Neural crest cell (in vitro differentiated cells): ENCODE results near the gene PPP2R2C. TPM values are rescaled to one million over a fixed set of nuclear protein-coding genes. Genes with fewer than 3 reads are reported as not detected.

Source experiments
- DNase-seq: peaks from one replicate; pipeline ENCODE4 v3.0.0; 2021; ENCODE audit warnings: low read depth, mixed read lengths, low spot score
- H3K27ac Mint-ChIP-seq: one replicate; pipeline ENCODE4 v1.8.0; 2021; ENCODE audit warnings: mild to moderate bottlenecking, mixed read lengths; ENCODE audit not compliant: unreplicated experiment
- H3K27me3 Mint-ChIP-seq: 2 replicates; pipeline ENCODE4 v1.8.0; 2021; ENCODE audit warnings: low read depth, mild to moderate bottlenecking, mixed read lengths
- H3K36me3 Mint-ChIP-seq: 2 replicates; pipeline ENCODE4 v1.8.0; 2021; ENCODE audit warnings: low read depth, mild to moderate bottlenecking, mixed read lengths
- H3K4me1 Mint-ChIP-seq: 2 replicates; pipeline ENCODE4 v1.8.0; 2021; ENCODE audit warnings: mixed read lengths
- H3K4me3 Mint-ChIP-seq: one replicate; pipeline ENCODE4 v1.8.0; 2021; ENCODE audit warnings: mild to moderate bottlenecking, mixed read lengths
- H3K9me3 Mint-ChIP-seq: 2 replicates; pipeline ENCODE4 v1.8.0; 2021; ENCODE audit warnings: mixed read lengths
- total RNA-seq: library from RNA; stranded (reverse); gene quantifications from 2 replicates; pipeline ENCODE4 v1.2.1, GENCODE V29; 2021
- TF ChIP-seq, protein P1 (sequence below): fragments of 200-600 bp; sonication (generic); conservative IDR thresholded peaks from 2 replicates; pipeline ENCODE4 v1.5.0; 2021; ENCODE audit warnings: antibody characterized with exemption, mild to moderate bottlenecking

Gene PPP2R2C
- total RNA-seq, 1 donor from 2014 or later: 0.35 TPM

DNA sequence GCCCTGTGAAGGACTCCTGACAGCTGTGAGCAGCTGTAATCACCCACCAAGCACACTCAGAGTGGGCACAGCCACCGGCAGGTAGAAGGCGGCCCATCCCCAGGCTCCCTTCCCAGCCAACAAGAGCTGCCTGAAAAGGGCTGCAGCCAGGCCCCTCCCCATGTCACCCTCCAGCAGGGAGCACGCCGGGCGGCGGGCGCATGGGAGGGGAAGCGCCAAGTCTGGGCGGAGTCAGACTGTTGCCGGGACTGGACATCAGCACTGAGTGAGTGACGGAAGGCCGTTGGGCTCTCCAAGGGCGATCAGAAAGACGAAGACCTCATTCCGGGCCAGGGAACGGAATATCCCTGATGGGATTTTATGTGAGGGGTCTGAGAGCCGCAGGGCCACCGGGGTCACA lies 82.1 kb downstream of the PPP2R2C start:
- no peak overlapping the region for H3K27ac Mint-ChIP-seq
- no peaks in the 10 kb centered on the region for H3K4me1 Mint-ChIP-seq
- no peaks in the 10 kb centered on the region for H3K36me3 Mint-ChIP-seq
- TF ChIP-seq, protein P1, sequence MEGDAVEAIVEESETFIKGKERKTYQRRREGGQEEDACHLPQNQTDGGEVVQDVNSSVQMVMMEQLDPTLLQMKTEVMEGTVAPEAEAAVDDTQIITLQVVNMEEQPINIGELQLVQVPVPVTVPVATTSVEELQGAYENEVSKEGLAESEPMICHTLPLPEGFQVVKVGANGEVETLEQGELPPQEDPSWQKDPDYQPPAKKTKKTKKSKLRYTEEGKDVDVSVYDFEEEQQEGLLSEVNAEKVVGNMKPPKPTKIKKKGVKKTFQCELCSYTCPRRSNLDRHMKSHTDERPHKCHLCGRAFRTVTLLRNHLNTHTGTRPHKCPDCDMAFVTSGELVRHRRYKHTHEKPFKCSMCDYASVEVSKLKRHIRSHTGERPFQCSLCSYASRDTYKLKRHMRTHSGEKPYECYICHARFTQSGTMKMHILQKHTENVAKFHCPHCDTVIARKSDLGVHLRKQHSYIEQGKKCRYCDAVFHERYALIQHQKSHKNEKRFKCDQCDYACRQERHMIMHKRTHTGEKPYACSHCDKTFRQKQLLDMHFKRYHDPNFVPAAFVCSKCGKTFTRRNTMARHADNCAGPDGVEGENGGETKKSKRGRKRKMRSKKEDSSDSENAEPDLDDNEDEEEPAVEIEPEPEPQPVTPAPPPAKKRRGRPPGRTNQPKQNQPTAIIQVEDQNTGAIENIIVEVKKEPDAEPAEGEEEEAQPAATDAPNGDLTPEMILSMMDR: no peak
- H3K9me3 Mint-ChIP-seq: no peaks in the 10 kb centered on the region
- H3K4me3 Mint-ChIP-seq: no peak overlapping the region
- no peak for DNase-seq
- no peaks in the 10 kb centered on the region for H3K27me3 Mint-ChIP-seq

DNA sequence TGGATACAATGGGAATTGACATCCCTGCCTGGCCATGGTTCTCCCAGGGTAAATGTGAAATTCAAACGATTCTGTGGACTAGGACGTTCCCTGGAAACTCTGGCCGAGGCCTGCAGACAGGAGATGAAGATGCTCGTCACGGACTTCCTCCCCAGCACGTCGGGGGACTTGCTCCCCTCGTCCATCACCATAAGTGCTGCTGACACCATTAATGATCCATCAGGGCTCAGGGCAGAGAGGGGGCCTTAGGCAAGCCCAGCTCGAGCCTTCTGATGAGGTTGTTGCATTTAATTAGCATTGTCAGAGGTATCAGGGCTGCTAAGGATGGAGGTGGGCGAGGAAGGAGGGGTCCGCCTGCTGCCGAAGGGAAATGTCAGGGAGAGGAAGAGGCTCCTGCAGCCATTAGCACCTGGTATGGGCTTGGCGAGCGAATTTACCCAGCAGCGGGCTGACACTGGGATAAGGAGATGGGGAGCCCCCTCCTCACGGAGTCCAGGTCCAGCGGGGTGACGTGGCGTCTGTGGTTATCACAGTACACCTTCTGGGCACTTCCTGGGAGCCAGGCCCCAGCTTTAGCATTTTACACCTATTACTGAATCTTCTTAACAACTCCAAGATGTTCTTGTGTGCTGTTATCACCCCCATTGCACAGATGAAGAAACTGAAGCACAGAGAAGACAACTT lies 83.1 kb downstream of the PPP2R2C start:
- no peaks in the 10 kb centered on the region for H3K4me1 Mint-ChIP-seq
- no peaks in the 10 kb centered on the region for H3K36me3 Mint-ChIP-seq
- H3K4me3 Mint-ChIP-seq: no peak overlapping the region
- no peak overlapping the region for H3K27ac Mint-ChIP-seq
- no peaks in the 10 kb centered on the region for H3K9me3 Mint-ChIP-seq
- H3K27me3 Mint-ChIP-seq: peaks cover 3% of the 10 kb centered on the region
- DNase-seq: no peak
- TF ChIP-seq, protein P1: no peak

DNA sequence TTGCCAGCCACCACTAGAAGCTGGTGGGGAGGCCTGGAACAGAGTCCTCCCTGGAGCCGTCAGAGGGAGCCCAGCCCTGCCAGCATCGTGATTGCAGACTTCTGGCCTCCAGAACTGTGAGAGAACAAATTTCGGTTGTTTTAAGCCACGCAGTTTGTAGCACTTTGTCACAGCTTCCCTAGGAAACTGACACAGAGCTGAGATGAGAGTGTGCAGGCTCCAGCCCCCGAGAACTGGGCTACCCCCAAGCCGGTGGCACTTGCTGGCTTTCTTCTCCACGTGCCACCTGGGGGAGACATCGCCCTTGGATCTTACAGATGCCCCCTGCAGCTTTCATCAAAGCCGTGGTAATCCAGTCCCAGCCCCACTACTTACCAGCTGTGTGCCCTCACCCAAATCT lies 83.7 kb downstream of the PPP2R2C start:
- Mint-ChIP-seq H3K9me3 (no peaks in the 10 kb centered on the region), H3K4me3 (no peak overlapping the region), H3K4me1 (no peaks in the 10 kb centered on the region), H3K36me3 (no peaks in the 10 kb centered on the region), H3K27me3 (peaks cover 3% of the 10 kb centered on the region), H3K27ac (no peak overlapping the region)
- TF ChIP-seq, protein P1: no peak
- no peak for DNase-seq

DNA sequence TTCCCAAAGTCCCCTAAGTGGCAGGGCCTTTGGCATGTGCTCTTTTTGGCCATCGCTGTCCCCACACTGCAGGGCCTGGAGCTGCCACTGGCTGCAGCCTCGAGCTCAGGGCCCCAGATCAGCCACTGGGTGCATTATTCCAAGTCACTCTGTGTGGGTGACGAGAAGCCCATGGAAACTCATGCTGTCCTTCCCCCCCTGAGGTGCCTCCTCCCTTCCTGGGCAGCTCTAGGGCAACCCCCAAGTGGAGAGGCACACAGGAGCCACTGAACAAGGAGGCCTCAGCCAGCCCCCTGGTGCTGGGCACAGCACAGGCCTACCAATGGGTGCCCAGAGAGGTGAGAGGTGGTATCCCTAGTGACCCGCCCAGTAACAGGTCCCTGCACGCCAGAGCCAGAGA lies 84.5 kb downstream of the PPP2R2C start:
- TF ChIP-seq, protein P1: no peak
- Mint-ChIP-seq H3K4me1 (no peaks in the 10 kb centered on the region), H3K27me3 (peaks cover 6% of the 10 kb centered on the region), H3K36me3 (no peaks in the 10 kb centered on the region), H3K9me3 (no peaks in the 10 kb centered on the region), H3K4me3 (no peak overlapping the region), H3K27ac (no peak overlapping the region)
- no peak for DNase-seq

DNA sequence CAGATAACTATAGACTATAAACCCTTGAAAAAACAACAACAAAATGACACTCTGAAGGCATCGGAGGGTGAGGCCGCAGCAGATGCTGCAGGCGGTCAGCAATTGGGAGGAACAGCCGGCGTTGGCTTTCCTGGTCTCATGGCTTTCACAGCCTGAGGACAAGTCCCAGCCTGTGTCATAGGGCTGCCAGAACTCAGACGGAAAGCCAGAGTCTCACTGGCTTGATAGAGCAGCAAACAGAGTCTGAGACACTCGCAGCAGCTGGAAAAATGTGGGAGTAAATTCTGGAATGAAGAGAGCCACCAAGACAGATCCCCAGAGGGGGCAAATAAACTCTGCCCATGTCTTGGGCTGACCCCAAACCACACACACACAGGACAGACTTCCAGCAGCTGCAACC lies 86.3 kb downstream of the PPP2R2C start:
- Mint-ChIP-seq H3K36me3 (no peaks in the 10 kb centered on the region), H3K27me3 (peaks cover 9% of the 10 kb centered on the region), H3K4me3 (no peak overlapping the region), H3K4me1 (no peaks in the 10 kb centered on the region), H3K9me3 (no peaks in the 10 kb centered on the region), H3K27ac (no peak overlapping the region)
- DNase-seq: no peak
- TF ChIP-seq, protein P1: no peak
